B cell (primary cell): ENCODE measurements around the gene CDYL2. TPM values are rescaled to one million over a fixed set of nuclear protein-coding genes. Genes with fewer than 3 reads are reported as not detected.

Experiments
- ATAC-seq: fragments of 200-7000 bp; cut with Tn5 transposase; one replicate; pipeline ENCODE4 v1.10.0; 2021; ENCODE audit warnings: low read depth, mild to moderate bottlenecking, moderate number of reproducible peaks, moderate library complexity
- CTCF ChIA-PET: fragments of 350-600 bp; sonication (Branson Sonifier 250); formaldehyde crosslinking; loops from one replicate; lab custom pipeline; 2021; ENCODE audit warnings: antibody characterized with exemption, inconsistent platforms; lab: Charles Lee
- POLR2A ChIA-PET: fragments of 350-600 bp; sonication (Branson Sonifier 250); formaldehyde crosslinking; loops from one replicate; lab custom pipeline; 2021; ENCODE audit warnings: antibody characterized with exemption; lab: Charles Lee
- DNase-seq: peaks from one replicate; pipeline ENCODE4 v3.0.0; 2013
- H2AFZ ChIP-seq: 2 replicates; pipeline ENCODE4 v1.6.1; 2012; ENCODE audit warnings: mild to moderate bottlenecking, low read depth, low read length; ENCODE audit not compliant: insufficient read depth, poor library complexity, severe bottlenecking
- H3K27ac ChIP-seq, 2 donors: 1 replicate in 1 of 2; 2 replicates in 1 of 2; pipeline ENCODE4 v1.5.1; 2012 to 2013; ENCODE audit warnings: low read length in 2 of 2, mild to moderate bottlenecking in 2 of 2, moderate library complexity in 1 of 2
- H3K27me3 ChIP-seq, 4 experiments: fragments of 200-600 bp in 1 of 4; sonication (generic) in 1 of 4; replicated peaks in 1 of 4; 1 replicate in 2 of 4; 2 replicates in 2 of 4; pipeline versions ENCODE4 v1.6.1 to v1.7.0; 2013 to 2016; ENCODE audit warnings: low read length in 3 of 4, mild to moderate bottlenecking in 2 of 4, mixed read lengths in 1 of 4, moderate library complexity in 1 of 4; ENCODE audit not compliant: insufficient read depth in 4 of 4, control insufficient read depth in 3 of 4; ENCODE audit errors: control extremely low read depth in 1 of 4
- H3K36me3 ChIP-seq, 2 experiments: replicated peaks in 1 of 2; 1 replicate in 1 of 2; 2 replicates in 1 of 2; pipeline versions ENCODE4 v1.6.1 to v1.7.1; 2013; ENCODE audit warnings: low read length in 1 of 2; ENCODE audit not compliant: insufficient read depth in 2 of 2, control insufficient read depth in 1 of 2; ENCODE audit errors: control extremely low read depth in 1 of 2, extremely low read depth in 1 of 2
- H3K4me1 ChIP-seq, 2 donors: fragments of 200-600 bp in 1 of 2; sonication (generic) in 1 of 2; 1 replicate in 1 of 2; 2 replicates in 1 of 2; pipeline versions ENCODE4 v1.5.1 to v1.6.1; 2013 to 2017; ENCODE audit warnings: low read length in 2 of 2; ENCODE audit not compliant: control insufficient read depth in 2 of 2, insufficient read depth in 2 of 2
- H3K4me2 ChIP-seq: replicated peaks from 2 replicates; pipeline ENCODE3; 2012; ENCODE audit warnings: mild to moderate bottlenecking, low read depth, low read length; ENCODE audit not compliant: poor library complexity, severe bottlenecking
- H3K4me3 ChIP-seq, 5 experiments: fragments of 200-600 bp in 1 of 5; sonication (generic) in 1 of 5; 1 replicate in 3 of 5; 2 replicates in 2 of 5; pipeline versions ENCODE4 v1.5.1 to v1.7.0; 2011 to 2016; ENCODE audit warnings: low read length in 4 of 5, mild to moderate bottlenecking in 4 of 5, low read depth in 2 of 5, control low read depth in 1 of 5, moderate library complexity in 1 of 5; ENCODE audit not compliant: insufficient read depth in 1 of 5; ENCODE audit errors: control extremely low read depth in 1 of 5, extremely low read depth in 1 of 5
- H3K79me2 ChIP-seq: fragments of 200-600 bp; sonication (generic); one replicate; pipeline ENCODE4 v1.6.0; 2016; ENCODE audit warnings: low read length; ENCODE audit not compliant: control insufficient read depth, insufficient read depth
- H3K9ac ChIP-seq: fragments of 200-600 bp; sonication (generic); 2 replicates; pipeline ENCODE4 v1.6.1; 2017; ENCODE audit warnings: mild to moderate bottlenecking, low read length, moderate library complexity
- H3K9me3 ChIP-seq, 3 donors: one replicate each; pipeline versions ENCODE4 v1.6.1 to v1.7.1; 2013; ENCODE audit warnings: low read length in 2 of 3; ENCODE audit not compliant: control insufficient read depth in 2 of 3, insufficient read depth in 1 of 3; ENCODE audit errors: control extremely low read depth in 1 of 3
- H4K20me1 ChIP-seq: 2 replicates; pipeline ENCODE4 v1.6.0; 2012; ENCODE audit warnings: mild to moderate bottlenecking, low read length; ENCODE audit not compliant: insufficient read depth, control insufficient read depth, poor library complexity, severe bottlenecking
- H3K27ac Mint-ChIP-seq: one replicate; pipeline ENCODE4 v1.8.0; 2021; ENCODE audit warnings: mixed read lengths
- H3K27me3 Mint-ChIP-seq: one replicate; pipeline ENCODE4 v1.8.0; 2021; ENCODE audit warnings: mixed read lengths
- H3K4me1 Mint-ChIP-seq: one replicate; pipeline ENCODE4 v1.8.0; 2021; ENCODE audit warnings: mixed read lengths
- H3K4me3 Mint-ChIP-seq: one replicate; pipeline ENCODE4 v1.8.0; 2021; ENCODE audit warnings: mixed read lengths
- H3K9me3 Mint-ChIP-seq: one replicate; pipeline ENCODE4 v1.8.0; 2022; ENCODE audit warnings: mixed read lengths; ENCODE audit not compliant: insufficient read depth
- EZH2 ChIP-seq: IDR thresholded peaks from 2 replicates; pipeline ENCODE4 v1.6.1; 2012; ENCODE audit warnings: borderline replicate concordance, low read depth, mild to moderate bottlenecking, moderate library complexity, low read length; ENCODE audit not compliant: insufficient read depth, poor library complexity, severe bottlenecking
- WGBS: methylation state at CpG from one replicate; pipeline ENCODE4 v1.1.5; 2013; ENCODE audit warnings: missing lambda C conversion rate; ENCODE audit not compliant: insufficient coverage; 5-methylcytosine and 5-hydroxymethylcytosine counted together
- intact Hi-C: fragments of 100-400 bp; cut with micrococcal nuclease; formaldehyde crosslinking; loops from one replicate; pipeline ENCODE4 v1.10.0; 2022
- polyA plus RNA-seq: library from polyadenylated mRNA; depleted of rRNA; stranded (reverse); fragments of >200 nt; gene quantifications from 2 replicates; pipeline ENCODE4 v1.2.3, GENCODE V29; 2012
- total RNA-seq, 2 donors: library from RNA; stranded (reverse); fragments of 120-200 nt in 1 of 2; gene quantifications; 1 replicate in 1 of 2; 2 replicates in 1 of 2; pipeline versions ENCODE4 v1.2.3 to v1.2.4, GENCODE V29; 2013 to 2022
- TF ChIP-seq, protein P1 (sequence below): fragments of 200-600 bp; IDR thresholded peaks from one replicate; pipeline ENCODE4 v1.8.0; 2022; ENCODE audit warnings: antibody characterized with exemption, mild to moderate bottlenecking

CDYL2 gene
- total and polyA plus RNA-seq, 2 donors (not counting 1 experiment from before 2014, with no cell fraction given), result 0.66 to 6.6 TPM

DNA sequence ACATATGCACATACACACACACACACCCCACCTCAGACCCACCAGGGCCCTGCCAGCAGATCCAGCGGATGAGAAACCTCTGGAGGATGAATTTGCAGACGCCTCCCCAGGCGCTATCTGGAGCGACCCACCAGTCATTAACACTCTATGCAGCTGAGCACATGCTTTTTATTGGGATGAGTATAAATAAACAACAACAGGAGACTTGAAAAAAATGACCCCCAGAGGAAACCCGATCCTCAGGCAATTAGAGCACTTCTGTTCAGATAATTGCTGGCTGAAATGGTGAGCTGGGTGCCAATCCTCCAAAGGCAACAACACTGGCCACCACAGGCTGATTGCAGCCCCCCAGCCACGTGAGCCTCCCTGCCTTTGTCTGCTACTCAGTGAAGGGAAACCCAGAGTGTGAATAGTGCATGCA lies 230.7 kb downstream of the CDYL2 start:
- no peak overlapping the region for H3K4me2 ChIP-seq
- Mint-ChIP-seq H3K4me3 (no peak overlapping the region), H3K4me1 (no peaks in the 10 kb centered on the region), H3K27me3 (peaks cover 18% of the 10 kb centered on the region), H3K9me3 (no peaks in the 10 kb centered on the region), H3K27ac (no peak overlapping the region)
- H3K9ac ChIP-seq, result no peak overlapping the region
- H3K4me1 ChIP-seq, result no peaks in the 10 kb centered on the region
- TF ChIP-seq EZH2, result no peak
- TF ChIP-seq, protein P1, sequence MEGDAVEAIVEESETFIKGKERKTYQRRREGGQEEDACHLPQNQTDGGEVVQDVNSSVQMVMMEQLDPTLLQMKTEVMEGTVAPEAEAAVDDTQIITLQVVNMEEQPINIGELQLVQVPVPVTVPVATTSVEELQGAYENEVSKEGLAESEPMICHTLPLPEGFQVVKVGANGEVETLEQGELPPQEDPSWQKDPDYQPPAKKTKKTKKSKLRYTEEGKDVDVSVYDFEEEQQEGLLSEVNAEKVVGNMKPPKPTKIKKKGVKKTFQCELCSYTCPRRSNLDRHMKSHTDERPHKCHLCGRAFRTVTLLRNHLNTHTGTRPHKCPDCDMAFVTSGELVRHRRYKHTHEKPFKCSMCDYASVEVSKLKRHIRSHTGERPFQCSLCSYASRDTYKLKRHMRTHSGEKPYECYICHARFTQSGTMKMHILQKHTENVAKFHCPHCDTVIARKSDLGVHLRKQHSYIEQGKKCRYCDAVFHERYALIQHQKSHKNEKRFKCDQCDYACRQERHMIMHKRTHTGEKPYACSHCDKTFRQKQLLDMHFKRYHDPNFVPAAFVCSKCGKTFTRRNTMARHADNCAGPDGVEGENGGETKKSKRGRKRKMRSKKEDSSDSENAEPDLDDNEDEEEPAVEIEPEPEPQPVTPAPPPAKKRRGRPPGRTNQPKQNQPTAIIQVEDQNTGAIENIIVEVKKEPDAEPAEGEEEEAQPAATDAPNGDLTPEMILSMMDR, result no peak
- no peak overlapping the region for H3K27ac ChIP-seq
- DNase-seq (no peak), ATAC-seq (no peak)
- intact Hi-C loops, result no loop called here
- peaks cover 0 to 6% (median 0%) of the 10 kb centered on the region in 3 donors for H3K9me3 ChIP-seq
- H3K79me2 ChIP-seq, result no peaks in the 10 kb centered on the region
- 100% methylated on average over 1 of the region's 6 CpGs for WGBS
- H4K20me1 ChIP-seq, result no peaks in the 10 kb centered on the region
- peaks cover 0 to 6% (median 0%) of the 10 kb centered on the region in 4 experiments for H3K27me3 ChIP-seq
- no peak overlapping the region for H2AFZ ChIP-seq
- CTCF ChIA-PET, result interaction anchor here (0.5 kb wide), 1 partner anchor 41 kb away, joined by 4 read pairs; no protein-coding TSS in a partner anchor
- POLR2A ChIA-PET, result no interaction called here
- H3K36me3 ChIP-seq, result no peaks in the 10 kb centered on the region
- H3K4me3 ChIP-seq, result no peak overlapping the region

DNA sequence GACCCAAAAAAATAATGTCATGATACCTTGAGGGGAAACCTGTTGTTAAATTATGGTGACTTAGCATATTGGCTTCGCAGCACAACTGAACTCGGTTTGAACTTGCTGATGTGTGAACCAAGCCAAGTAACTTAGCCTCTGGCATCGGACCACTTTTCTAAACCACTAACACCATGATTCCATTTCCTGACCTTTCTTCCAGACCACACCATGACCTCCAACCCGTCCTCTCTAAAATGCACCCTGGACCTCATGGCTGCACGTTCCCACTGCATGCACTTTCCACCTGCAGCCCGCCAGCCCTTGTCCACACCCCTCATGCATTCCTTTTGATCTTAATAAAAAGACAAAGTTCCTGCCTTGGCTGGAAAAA lies 234.3 kb downstream of the CDYL2 start:
- CTCF ChIA-PET, result no interaction called here
- Histone ChIP-seq H3K9me3 (peaks cover 0 to 6% (median 0%) of the 10 kb centered on the region in 3 donors), H2AFZ (no peak overlapping the region), H3K79me2 (no peaks in the 10 kb centered on the region), H3K27ac (no peak overlapping the region), H3K27me3 (peaks cover 0 to 6% (median 0%) of the 10 kb centered on the region in 4 experiments), H3K4me2 (no peak overlapping the region), H3K4me3 (no peak overlapping the region), H3K36me3 (no peaks in the 10 kb centered on the region), H3K4me1 (no peaks in the 10 kb centered on the region), H3K9ac (no peak overlapping the region), H4K20me1 (no peaks in the 10 kb centered on the region)
- DNase-seq, result no peak
- Mint-ChIP-seq H3K4me3 (no peak overlapping the region), H3K27ac (no peak overlapping the region), H3K4me1 (no peaks in the 10 kb centered on the region), H3K27me3 (peaks cover 19% of the 10 kb centered on the region), H3K9me3 (no peaks in the 10 kb centered on the region)
- WGBS, result 44% methylated on average over 6 of the region's 6 CpGs
- POLR2A ChIA-PET, result no interaction called here
- TF ChIP-seq, protein P1, result no peak
- no peak for TF ChIP-seq EZH2
- no peak for ATAC-seq
- intact Hi-C loops, result no loop called here
